Bone marrow (tissue), 2 donors: Measurements from ENCODE around the gene KDM4C.

Experiments used
- DNase-seq, 2 donors: peaks; one replicate each; lab custom pipeline; 2025; lab: John Stamatoyannopoulos, UW

KDM4C gene

DNA sequence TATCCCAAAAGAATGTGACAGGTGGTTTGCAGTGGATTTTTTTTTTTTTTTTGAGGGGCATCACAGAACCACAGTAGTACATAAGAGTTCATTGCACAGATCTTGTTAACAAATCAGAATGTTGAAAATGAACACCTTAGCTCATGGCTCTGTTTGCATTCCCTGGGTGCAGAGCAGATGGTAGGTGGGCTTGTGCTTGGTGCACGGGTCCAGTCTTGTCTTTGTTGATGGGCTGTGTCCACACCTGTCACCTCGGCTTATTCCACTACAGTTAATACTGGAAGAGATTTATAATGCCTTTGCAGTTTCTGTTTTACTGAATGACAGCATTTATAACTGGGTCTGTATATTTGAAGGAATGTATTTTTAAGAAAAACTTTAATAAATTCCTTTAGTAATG is 146.6 kb downstream of the KDM4C start:
- no peak for DNase-seq

DNA sequence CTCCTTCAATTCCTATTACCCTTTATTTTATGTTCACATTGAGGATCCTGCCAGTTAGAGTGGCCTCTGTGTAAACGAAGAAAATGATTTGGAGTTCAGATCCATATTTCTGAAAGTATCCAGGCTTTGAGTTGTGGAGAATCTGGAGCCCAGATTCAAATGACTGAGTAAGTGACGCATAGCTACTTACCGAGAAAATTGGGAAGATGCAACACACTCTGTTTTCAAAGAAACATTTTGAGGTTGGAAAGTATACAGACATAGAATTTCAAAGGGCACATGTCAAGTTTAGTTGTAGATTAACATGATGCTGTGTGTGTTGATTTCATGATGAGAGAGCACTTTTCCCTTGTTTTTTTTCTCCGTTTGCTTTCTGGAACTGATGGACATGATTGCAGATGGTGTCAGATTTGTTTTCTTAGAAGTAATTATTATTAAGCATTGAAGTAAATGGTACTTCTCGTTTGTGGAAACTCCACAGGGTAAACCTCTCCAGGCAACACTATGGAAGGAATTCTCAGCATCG is 148.1 kb downstream of the KDM4C start:
- DNase-seq, result no peak

DNA sequence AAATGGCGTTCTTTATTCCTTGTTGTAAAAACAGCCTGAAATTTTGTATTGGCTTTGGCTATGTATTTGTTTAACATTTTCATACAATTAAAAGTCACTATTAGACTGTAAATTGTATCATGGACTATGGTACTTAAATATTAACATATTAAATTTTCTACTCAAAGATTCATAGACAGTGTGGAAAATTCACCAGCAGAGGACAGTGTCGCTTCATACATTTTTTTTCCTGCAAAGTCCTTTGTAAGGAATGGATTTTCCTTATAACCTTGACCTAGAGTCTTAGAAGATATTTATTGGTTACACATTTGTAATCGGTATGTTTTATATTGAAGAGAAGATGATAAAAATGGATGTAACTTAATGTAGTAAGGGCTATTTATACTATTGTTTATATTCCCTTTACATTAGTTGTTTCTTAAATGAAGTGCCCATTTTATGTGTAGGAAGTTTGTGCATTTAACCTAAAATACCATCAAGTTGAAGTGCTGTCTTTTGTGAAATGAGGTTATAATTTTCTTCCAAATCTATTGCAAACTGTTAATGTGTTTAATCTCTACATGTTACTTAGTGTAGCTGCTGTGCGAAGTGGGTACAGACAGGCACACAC is 150.1 kb downstream of the KDM4C start:
- no peak for DNase-seq

DNA sequence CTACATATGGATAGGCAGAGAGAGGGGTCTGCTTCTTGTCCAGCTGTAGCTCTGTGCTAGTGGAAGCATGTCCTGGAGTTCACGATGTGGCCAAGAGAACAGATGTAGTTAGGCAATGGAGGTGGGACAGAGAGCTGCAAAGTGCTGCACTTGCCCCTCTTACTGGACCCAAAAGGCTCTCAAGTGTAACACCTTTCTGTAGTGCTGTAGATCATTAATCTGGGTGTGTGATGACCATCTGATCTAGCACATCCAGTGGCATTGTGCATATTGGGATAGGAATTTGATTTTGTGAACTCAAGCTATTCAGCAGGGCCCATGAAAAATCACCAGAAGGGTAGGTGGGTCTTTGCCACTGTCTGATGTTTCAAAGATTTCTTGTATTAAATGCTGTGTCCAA is 151.4 kb downstream of the KDM4C start:
- no peak for DNase-seq

DNA sequence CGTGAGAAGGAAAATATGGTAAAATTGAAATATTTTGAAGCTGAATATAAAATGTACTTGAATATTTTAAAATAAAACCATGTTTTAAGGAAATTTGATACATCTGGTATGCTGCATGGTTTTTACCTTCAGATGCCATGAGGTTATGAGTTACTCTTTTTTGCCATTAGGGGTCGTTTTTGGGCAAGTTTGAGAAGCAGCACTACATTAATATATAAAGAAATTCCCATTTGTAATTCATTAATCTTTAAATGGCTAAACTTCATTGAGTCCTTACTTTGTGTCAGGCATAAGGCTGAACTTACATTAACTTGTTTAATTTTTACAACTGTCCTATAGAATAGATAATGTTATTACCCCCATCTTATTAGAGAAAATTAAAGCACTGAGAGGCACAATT is 152.3 kb downstream of the KDM4C start:
- no peak for DNase-seq

DNA sequence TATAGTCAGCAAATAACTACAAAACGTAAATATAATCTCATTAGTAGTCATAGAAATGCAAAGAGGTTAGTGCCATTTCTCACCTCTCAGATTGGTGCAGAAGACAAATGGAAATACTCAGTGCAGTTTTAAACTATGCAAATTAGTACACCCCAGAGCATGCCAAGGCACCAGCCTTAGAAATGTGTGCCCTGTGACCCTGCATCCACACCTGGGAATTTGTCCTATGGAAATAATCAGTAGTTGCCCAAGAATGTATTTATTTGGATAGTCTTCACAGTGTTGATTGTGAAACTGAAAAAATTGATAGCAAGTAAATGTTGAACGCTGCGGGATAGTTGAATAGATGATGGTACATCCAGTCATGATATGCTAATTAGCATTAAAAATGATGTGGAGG is 152.7 kb downstream of the KDM4C start:
- DNase-seq, result no peak

DNA sequence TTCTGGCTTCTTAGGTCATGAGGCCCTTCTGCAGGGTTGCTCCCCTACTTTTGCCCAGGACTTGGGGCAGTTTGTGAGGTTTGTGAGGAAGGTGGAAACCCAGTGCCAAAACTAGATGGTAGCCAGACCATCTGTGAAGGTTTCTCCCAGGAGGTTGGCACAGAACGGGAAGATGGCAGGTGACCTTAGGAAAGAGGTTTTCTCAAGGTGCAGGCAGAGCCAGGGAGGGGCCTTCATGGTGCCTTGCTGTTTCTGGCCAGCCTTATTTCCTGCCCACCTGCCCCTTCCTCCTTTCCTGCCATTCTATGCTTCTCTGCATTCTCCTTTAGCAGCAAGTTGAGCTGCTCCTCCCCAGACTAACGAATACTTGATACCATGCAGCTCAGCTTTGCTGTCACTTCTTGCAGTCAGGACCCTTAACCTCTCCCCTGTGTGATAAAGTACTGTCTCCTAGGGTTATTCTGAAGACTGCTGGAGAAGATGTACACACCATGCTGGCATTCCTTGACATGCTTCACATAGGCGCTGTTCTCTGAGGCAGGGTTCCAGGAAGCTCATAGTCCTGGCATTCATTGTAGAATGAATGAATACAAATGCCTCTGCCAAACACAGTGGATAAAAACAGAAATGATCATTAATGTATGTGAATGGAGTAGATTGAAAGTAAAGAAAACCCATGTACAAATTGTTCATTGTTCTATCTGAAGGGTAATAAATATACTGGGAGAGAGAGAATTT is 154.3 kb downstream of the KDM4C start:
- DNase-seq, result no peak

DNA sequence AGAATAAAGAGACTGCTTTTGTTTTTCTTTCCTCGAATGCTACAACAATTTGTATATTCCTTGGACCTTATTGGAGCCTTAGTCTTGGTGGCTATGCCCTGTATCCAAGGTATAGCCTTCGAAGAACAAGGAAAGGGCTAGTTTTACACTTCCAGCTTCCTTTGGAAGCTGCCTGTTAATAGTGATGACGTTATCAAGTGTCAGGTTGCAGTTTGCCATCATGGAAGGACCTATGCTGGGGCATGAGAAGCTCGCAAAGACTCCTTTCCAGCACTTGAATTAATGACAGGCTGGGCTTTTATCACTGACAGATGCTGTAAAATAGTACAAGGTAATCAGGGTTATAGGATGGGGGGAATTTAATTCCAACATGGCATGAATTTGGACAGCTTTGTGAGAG is 157.9 kb downstream of the KDM4C start:
- no peak for DNase-seq

DNA sequence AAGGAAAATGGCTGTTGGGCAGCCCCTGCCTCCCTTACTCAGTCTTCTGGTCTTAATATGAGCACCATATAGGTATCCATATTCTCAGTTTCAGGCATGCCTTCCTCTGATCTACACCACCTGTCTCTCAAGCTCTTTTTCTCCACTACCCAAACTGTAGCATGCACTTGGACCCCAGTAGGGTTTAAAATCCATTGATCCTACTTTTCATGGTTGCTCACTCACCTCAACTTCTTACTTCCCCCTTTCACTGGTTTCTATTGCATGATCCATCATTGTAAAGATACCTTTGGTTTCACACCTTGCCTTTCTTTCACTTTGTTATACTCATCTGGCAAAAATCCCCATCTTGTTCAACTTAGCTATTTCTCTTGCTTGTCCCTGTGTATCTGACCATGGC is 159.4 kb downstream of the KDM4C start:
- DNase-seq, result no peak

DNA sequence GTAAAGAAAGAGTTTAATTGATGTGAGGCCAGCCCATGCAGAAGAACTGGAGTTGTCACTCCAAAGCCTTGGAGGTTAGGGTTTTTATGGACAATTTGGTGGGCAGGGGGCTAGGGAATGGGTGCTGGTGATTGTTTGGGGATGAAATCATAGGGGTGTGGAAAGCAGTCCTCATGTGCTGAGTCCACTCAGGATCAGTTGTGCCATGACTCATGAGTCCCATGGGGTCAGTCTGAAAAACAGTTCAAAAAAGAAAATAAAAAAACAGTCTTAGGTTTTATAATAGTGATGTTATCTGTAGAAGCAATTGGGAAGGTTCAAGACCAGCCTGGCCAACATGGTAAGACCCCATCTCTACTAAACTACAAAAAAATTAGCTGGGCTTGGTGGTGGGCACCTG is 162.3 kb downstream of the KDM4C start:
- no peak for DNase-seq

DNA sequence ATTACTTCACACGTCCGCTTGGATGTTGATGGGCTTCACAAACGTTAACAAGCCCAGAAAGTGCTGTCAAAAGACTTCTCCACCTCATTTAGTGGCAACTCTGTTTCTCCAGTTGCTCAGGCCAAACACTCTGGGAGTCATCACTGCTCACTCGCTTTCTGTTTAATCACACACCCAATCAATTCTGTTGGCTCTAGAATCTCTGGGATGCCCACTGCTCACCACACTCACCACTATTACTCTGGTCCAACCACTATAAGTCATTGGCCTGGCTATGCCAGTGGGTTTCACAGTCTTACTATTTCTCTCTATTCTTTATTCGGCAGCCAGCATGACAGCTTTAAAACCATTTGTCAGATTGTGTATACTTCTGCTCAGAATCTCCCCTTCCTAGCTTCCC is 163.5 kb downstream of the KDM4C start:
- no peak for DNase-seq

DNA sequence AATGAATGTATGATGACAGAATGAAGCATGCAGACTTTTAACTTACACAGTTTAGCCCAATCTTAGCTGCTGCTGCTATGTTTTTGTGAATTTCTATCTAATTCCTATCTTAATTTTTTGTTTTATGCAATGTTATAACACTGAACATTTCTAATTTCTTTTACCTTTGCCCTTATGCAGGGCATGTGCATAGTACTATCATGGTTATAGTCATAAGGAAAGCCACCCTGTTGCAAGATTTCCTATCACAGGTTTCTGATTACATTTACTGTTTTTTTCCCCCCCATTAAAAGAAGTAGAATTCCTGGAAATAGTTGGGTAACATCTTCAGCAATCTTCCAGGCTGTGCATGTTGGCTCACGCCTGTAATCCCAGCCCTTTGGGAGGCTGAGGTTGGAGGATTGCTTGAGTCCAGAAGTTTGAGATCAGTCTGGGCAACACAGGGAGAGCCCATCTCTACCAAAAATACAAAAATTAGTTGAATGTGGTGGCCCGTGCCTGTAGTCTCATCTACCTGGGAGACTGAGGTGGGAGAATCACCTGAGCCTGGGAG is 164.4 kb downstream of the KDM4C start:
- no peak for DNase-seq

DNA sequence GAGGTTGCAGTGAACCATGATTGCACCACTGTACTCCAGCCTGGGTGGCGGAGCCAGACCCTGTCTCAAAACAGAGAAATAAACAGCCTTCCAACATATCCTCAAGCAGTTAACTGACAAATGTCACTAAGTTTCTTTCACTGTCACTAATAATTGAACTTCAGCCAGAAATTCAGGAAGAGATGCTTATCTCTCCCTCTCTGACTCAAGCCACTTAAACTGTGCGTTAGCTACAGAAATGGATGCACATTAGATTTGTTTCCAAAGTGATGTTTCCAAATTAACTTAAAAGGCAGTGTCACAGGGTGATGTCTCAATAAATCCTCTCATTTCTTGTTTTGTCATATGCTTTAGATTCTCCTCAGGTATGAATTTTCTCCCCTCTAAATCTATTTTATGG is 164.9 kb downstream of the KDM4C start:
- DNase-seq, result no peak

DNA sequence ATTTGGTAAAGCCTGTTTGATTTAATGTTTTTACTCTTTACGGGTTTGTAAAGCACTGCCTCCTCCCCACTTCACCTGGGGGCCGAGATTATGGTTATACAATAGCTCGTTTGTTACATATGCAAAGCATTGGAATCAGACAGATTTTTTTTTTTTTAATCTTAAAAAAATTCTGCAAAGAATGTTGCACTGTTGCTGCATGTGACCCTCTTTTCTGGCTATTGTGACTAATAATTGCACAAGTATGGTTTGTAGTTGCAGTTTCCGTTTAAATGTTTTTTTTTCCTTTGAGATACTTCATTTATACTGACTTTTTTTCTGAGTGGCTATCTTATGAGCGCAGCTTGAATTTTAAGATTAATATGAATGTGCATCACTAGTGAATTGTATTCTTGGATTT is 165.3 kb downstream of the KDM4C start:
- DNase-seq, result no peak

DNA sequence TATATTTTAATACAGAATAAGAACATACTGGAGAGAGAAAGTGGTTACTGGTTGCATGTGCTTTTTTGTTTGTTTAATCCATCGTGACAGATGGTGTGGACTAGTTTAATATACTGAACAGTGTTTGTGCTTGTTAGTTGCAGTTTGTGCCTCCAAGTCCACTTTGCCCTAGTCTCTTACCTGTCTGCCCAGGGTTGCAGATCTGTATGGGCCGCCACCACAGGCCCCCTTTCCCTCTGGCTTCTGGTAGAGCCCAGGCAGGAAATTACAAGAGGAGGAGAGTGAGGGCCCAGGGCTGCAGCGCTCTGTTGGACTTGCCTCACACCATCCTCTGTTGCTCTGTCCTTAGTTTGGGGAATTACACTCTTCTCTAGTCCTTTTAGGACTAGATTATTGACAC is 166.4 kb downstream of the KDM4C start:
- no peak for DNase-seq

DNA sequence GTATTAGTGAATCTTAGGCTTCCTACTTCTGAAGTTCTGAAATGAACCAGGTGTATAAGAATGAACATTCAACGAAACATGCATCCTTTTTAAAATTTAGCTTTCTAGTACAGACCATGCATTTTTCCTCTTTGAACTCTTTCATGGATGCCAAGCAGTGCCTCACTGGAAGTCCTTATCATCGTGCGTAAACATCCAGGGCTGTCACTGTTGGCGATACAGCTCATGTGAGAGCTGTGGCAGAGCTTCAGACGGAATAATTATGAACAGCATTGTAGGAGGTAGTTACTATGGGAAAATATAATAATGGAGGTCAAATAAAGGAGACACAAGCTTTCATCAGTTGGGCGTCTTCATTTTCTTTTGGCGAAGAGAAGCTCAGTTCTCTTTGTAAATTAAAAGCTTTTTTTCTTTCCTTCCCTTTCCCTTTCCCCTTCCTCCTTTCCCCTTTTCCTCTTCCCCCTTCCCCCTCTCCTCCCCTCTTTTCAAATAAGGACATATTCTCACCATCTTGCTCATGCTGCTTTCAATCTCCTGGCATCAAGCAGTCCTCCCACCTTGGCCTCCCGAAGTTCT is 167.3 kb downstream of the KDM4C start:
- no peak for DNase-seq

DNA sequence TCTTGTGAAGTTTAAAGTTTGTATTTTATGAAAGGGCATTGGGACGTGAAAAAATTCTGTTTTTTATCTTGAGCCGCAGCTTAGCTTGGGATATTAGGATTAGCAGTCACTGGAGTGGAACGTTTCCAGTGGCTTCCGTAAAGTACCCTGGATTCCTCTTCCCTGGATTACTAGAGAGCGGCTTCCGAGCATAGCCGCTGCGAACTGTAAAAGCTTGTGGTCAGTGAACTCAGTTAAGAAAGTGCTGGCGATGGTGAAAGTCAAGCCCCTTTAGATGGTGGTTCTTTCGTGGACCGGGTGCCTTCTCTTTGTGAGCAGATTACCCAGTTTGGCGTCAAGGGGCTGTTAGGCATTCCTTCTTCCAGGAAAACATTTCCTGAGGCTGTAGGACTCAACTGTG is 168.1 kb downstream of the KDM4C start:
- no peak for DNase-seq

DNA sequence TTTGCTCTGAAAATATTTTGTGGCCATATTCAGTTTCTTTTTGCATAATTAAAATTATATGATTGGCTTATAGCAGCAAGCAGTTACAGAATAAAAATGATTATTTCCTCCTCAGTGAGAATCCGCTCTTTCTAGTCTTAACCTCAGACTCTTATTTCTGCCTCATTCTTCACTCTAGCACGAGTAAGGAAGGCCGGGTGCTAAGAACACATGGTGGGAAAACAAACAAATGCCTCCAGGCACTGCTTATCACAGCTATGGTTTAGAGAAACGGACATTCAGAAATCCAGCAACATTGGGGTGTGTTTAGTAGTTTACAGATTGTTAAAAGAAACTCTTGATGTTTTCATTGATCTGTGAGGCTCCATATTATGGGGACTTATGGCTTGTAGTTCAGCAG is 168.7 kb downstream of the KDM4C start:
- no peak for DNase-seq

DNA sequence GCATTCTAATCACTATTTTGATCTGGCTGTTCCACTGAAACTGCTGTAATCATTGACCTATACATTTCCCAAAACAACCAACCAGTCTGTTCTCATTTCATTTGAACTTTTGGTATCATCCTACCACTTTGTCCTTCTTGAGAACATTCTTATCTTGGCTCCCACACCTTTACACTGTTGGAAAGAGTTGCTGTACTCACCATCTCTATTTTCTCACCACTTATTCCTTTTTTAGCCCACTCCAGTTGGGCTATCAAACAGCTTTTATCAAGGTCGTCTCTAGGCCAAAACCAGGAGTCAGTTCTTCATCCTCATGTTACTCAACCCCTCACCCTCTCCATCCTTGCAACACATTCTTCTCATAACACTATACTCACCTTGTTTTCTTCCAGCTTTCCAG is 170.1 kb downstream of the KDM4C start:
- no peak for DNase-seq

DNA sequence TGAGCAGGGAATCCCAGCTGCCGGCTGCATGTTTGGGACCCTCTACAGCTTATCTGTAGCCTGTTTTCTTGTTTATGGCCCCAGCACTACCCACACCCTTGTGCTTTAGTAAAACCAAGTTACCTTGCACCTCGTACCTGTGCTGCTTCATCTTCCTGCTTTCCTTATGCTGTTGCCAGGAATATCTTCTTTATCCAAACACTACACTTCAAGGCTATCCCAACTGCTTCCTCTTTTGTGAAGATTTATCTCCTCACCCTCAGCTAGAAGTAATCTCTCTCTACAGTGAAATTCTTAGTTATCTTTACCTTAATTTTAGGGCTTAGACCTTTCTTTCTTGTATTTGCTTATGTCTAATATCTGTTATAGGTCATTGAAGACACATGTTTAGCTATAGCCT is 171.1 kb downstream of the KDM4C start:
- no peak for DNase-seq

DNA sequence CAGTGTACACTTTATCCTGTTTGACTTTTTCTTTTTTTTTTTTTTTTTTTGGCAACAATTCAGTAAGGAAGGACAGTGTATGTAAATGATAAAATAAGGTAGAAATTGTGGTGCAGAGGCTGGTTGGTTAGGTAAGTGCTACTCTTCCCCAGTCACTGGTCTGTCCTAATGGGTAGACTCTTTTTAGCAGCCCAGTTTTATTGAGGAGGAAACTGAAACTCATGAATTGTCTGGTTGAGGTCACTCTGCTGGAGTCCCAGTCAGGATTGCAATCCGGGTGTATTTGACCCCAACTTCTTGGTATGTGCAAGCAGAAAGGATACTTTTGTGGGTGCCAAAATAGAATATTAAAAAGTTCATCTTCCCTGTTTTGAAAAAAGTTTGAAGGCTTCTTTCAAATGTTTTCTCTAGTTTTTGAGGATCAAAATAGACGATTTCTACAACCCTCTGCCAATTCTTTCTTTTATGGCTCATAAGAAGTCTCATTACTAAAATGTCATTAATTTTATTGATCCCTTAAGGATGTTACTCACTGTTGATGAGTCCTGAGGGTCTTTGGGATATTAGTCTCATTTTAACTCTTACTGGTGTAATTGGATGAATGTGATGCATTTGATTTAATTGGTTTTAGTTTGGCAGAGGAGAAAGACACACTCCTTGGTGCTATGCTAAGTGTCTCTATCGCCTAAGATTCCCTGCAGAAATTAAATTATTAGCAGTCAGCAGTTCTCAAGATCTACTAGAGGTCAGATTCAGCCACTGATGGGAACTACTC is 171.9 kb downstream of the KDM4C start:
- no peak for DNase-seq

DNA sequence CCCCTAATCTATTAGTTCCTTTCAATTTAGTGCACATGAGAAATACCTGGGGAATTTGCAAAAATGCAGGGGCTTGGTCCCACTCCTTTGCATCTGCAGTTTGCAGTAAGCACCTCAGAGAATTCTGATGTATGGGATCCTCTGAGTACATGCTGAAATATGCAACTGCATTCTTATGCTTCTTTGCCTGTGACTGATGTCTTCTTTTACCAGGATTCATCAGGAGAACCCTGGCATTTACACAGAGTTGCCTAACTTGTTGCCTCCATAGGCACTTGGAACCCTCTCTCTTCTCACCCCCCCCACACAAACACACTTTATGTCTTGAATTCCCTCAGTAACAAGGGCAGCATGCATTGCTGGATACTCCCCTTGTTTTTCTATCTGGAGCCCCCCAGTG is 173.1 kb downstream of the KDM4C start:
- no peak for DNase-seq

DNA sequence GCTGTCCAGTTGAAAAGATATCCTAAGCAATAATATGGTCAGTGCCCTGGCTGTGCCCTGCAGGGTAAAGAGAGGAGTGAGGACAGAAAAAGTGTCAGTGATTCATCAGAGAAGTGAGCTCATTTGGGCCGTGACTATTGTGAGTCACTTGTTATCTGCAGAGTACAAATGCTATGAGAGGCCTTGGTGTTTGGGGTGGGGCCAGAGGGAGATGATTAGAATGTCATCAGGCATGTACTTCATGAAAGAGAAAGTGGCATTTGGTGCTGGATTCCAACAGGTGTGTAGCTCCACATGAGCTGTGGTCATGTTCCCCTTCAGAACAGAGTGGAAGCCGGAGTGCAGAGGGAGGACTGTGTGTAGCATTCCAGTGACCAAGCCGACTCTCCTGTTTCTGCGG is 174.1 kb downstream of the KDM4C start:
- DNase-seq, result no peak
